Esophagus muscularis mucosa (tissue), 4 donors: ENCODE results near the gene MED29. TPM values are rescaled to one million over a fixed set of nuclear protein-coding genes. Genes with fewer than 3 reads are reported as not detected.

ENCODE experiments used
- DNase-seq: peaks from one replicate; pipeline ENCODE4 v3.0.0-alpha.2; 2017; ENCODE audit errors: extremely low spot score
- H3K27ac ChIP-seq, 4 donors: fragments of 200-600 bp; sonication (generic); replicated peaks in 1 of 4; 1 replicate in 3 of 4; 2 replicates in 1 of 4; pipeline ENCODE4 v1.5.1; 2016 to 2019; ENCODE audit warnings: mild to moderate bottlenecking in 1 of 4
- H3K27me3 ChIP-seq, 4 donors: fragments of 200-600 bp; sonication (generic); one replicate each; pipeline versions ENCODE4 v1.5.1 to v1.6.0; 2016 to 2019
- H3K36me3 ChIP-seq, 4 donors: fragments of 200-600 bp; sonication (generic); one replicate each; pipeline ENCODE4 v1.5.1; 2016 to 2019
- H3K4me1 ChIP-seq, 4 donors: fragments of 200-600 bp; sonication (generic); one replicate each; pipeline ENCODE4 v1.5.1; 2016 to 2019
- H3K4me3 ChIP-seq, 4 donors: fragments of 200-600 bp; sonication (generic); 1 replicate in 2 of 4; 2 replicates in 2 of 4; pipeline ENCODE4 v1.5.1; 2016 to 2019; ENCODE audit warnings: mild to moderate bottlenecking in 4 of 4, moderate library complexity in 1 of 4
- H3K9me3 ChIP-seq, 4 donors: fragments of 200-600 bp; sonication (generic); 1 replicate in 3 of 4; 2 replicates in 1 of 4; pipeline ENCODE4 v1.5.1; 2016 to 2019
- CTCF ChIP-seq, 3 experiments: fragments of 200-600 bp in 2 of 3; fragments of 450-650 bp in 1 of 3; sonication (generic) in 2 of 3; IDR thresholded peaks; one replicate each; pipeline ENCODE4 v1.5.1; 2017 to 2019; ENCODE audit warnings: antibody characterized with exemption in 3 of 3, mild to moderate bottlenecking in 2 of 3, moderate library complexity in 1 of 3
- EP300 ChIP-seq: sonication (generic); formaldehyde crosslinking; IDR thresholded peaks from one replicate; pipeline ENCODE4 v1.6.1; 2017; ENCODE audit warnings: antibody characterized with exemption
- POLR2A ChIP-seq: fragments of 450-650 bp; IDR thresholded peaks from one replicate; pipeline ENCODE4 v1.6.1; 2017; ENCODE audit warnings: antibody characterized with exemption, moderate library complexity, mild to moderate bottlenecking, low read depth
- POLR2AphosphoS5 ChIP-seq, 2 donors: sonication (generic); formaldehyde crosslinking; IDR thresholded peaks; one replicate each; pipeline ENCODE4 v1.6.1; 2017; ENCODE audit warnings: antibody characterized with exemption in 2 of 2
- WGBS: methylation state at CpG from one replicate; pipeline ENCODE4 v1.1.5; 2018; 5-methylcytosine and 5-hydroxymethylcytosine counted together
- intact Hi-C: fragments of 100-400 bp; cut with DNase I; formaldehyde crosslinking; loops from one replicate; pipeline ENCODE4 v1.15.1; 2023
- total RNA-seq, 4 donors: library from RNA; depleted of rRNA; stranded (reverse); fragments of >200 nt; gene quantifications; one replicate each; pipeline versions ENCODE4 v1.1.0 to v1.2.1, GENCODE V29; 2016

Gene MED29
- total RNA-seq, 4 donors from 2014 or later, result 24.9 to 58.0 (median 38.3) TPM

DNA sequence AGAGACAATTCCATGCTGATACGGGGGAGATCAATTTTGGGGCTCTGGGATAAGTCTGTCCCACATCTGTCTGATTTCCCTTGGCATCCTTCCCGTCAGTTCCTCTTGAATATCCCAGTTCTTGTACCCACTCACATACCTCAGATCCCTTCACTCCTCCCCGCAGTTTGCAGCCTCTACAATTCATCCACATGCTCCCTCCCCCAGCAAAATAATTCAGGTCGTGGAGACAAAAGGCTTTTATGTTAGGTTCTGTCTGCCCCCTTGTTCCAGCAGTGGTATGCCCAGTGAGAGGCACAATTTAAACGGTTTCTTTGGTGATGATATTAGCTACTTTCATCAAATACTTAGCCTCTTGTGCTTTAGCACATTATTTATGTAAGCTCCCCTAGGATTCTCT, 35.0 kb downstream of the MED29 start:
- TF ChIP-seq CTCF (IDR thresholded peaks at IDR 0.05) (no peak), EP300 (no peak), POLR2AphosphoS5 (IDR thresholded peaks at IDR 0.05) (no peak), POLR2A (no peak)
- peaks cover 21 to 37% (median 32%) of the 10 kb centered on the region in 4 donors for H3K4me1 ChIP-seq
- WGBS, result 68% methylated on average over 5 of the region's 5 CpGs
- DNase-seq, result no peak
- peaks cover 4 to 43% (median 40%) of the 10 kb centered on the region in 4 donors for H3K36me3 ChIP-seq
- peak overlapping the region in 1 of 4 donors; percentile 23 for H3K27ac ChIP-seq
- no peaks in the 10 kb centered on the region for H3K9me3 ChIP-seq
- intact Hi-C loops, result loop anchor here (10.0 kb wide), 1 partner anchor 81 kb away; the partner anchor contains the start of gene SAMD4B
- no peaks in the 10 kb centered on the region for H3K27me3 ChIP-seq
- no peak overlapping the region for H3K4me3 ChIP-seq

- Histone ChIP-seq H3K36me3 (peaks cover 18 to 43% (median 39%) of the 10 kb centered on the region in 4 donors), H3K27ac (peak overlapping the region; percentile 84 to 91 (median 86)), H3K9me3 (no peaks in the 10 kb centered on the region), H3K4me1 (peaks cover 22 to 38% (median 34%) of the 10 kb centered on the region in 4 donors), H3K27me3 (no peaks in the 10 kb centered on the region), H3K4me3 (no peak overlapping the region)
- 90% methylated on average over 11 of the region's 11 CpGs for WGBS
- intact Hi-C loops, result loop anchor here (10.0 kb wide), 1 partner anchor 83 kb away; the partner anchor contains the start of gene SAMD4B
- TF ChIP-seq POLR2AphosphoS5 (IDR thresholded peaks at IDR 0.05) (no peak), CTCF (IDR thresholded peaks at IDR 0.05) (no peak), POLR2A (no peak), EP300 (no peak)
- no peak for DNase-seq
These were observed 36.5 kb downstream of the MED29 start for GRCh38 chr19:39427707-39428106.

DNA sequence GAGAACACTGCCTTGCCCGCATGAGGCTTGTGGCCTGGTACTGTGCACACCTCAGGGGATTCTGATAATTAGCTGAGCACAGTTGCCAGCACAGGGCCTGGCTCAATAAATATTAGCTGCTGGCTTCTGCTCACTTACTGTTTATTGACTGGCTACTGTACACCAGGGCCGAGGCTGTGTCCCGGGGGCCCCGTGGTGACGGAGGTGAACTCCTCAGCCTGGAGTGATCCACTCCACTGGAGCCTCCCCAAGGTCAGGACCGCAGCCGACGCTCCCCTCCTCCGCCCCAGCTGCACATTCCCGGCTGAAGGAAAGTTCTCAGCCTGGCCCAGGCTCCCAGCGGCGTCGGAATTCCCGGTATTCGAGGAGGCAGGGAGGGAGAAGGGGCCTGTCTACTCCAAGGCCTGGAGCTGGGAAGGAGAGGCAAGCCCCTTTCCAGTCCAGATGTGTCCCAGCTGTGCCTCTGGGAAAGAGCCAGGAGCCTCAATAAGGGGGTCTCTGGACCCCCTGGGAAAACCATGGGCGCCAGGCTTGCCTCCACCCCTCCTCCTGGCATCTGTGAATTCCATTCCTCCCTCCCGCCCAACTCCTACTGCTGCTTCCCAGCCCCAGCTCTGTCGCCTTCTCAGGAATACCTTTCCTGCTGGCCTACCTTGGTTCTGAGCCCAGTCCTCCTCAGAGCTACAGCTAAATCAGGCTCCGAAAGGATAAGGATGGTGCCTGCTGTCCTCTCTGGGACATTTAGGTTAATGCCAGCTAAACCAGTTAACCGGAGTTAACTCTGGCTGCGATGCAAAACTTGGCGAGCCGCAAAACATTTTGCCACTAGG, 37.3 kb downstream of the MED29 start:
- DNase-seq, result no peak
- intact Hi-C loops, result loop anchor here (10.0 kb wide), 1 partner anchor 84 kb away; the partner anchor contains the start of gene SAMD4B
- no peaks in the 10 kb centered on the region for H3K9me3 ChIP-seq
- TF ChIP-seq POLR2AphosphoS5 (IDR thresholded peaks at IDR 0.05), result peak; percentile 75 to 76
- TF ChIP-seq POLR2A, result no peak
- no peak for TF ChIP-seq CTCF (IDR thresholded peaks at IDR 0.05)
- peak; percentile 6 for TF ChIP-seq EP300
- H3K4me1 ChIP-seq, result peaks cover 23 to 43% (median 37%) of the 10 kb centered on the region in 4 donors
- whole genome bisulfite sequencing, result 31% methylated on average over 12 of the region's 23 CpGs
- H3K27me3 ChIP-seq, result no peaks in the 10 kb centered on the region
- H3K36me3 ChIP-seq, result peaks cover 23 to 43% (median 39%) of the 10 kb centered on the region in 4 donors
- peak overlapping the region; percentile 84 to 91 (median 86) for H3K27ac ChIP-seq
- peak overlapping the region in 3 of 4 donors; percentile 3 to 14 (median 12) for H3K4me3 ChIP-seq

DNA sequence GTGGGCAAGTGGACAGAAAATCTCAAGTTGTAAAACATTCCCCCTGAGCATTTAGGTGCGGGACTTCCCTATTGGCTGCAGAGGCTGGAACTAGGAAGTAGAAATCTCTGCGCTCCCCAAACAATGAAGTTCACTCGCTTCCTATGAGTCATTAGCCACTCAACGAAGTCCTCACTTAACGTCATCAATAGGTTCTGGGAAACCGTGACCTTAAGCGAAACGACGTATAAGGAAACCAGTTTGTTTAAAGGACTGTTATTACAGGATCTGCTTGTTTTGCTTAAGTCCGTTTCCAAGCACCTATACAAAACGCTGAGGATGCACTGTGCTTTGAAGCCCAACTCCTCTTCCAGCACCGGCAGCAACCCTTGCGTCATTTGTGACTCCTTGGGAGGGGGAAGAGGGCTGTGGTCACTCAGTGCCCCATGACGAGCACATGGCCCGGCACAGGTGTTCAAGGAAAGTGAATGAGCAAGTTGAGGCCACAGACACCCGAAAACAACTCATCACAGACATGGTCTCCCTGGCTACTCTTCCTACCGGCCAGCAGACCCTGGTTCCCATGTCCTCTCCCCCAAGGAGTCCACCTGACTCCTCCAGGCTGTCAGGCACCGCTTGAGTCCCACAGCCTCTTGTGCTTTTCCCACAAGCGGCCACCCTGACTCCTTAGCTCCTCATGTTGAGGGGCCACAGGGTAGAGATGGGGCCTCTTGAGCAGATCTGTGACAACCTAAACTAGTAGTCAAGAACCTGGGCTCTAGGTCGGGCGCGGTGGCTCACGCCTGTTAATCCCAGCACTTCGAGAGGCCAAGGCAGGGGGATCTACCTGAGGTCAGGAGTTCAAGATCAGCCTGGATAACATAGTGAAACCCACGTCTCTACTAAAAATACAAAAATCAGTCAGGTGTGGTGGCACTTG, 39.8 kb downstream of the MED29 start:
- H3K9me3 ChIP-seq, result no peaks in the 10 kb centered on the region
- peaks cover 28 to 43% (median 37%) of the 10 kb centered on the region in 4 donors for H3K36me3 ChIP-seq
- WGBS, result 72% methylated on average over 25 of the region's 25 CpGs
- H3K27me3 ChIP-seq, result no peaks in the 10 kb centered on the region
- DNase-seq, result no peak
- H3K4me1 ChIP-seq, result peaks cover 39 to 61% (median 57%) of the 10 kb centered on the region in 4 donors
- peak overlapping the region; percentile 66 to 88 (median 75) for H3K27ac ChIP-seq
- intact Hi-C loops, result no loop called here
- H3K4me3 ChIP-seq, result peak overlapping the region in 1 of 4 donors; percentile 12
- TF ChIP-seq POLR2AphosphoS5 (IDR thresholded peaks at IDR 0.05) (peak; percentile 62 to 63), CTCF (IDR thresholded peaks at IDR 0.05) (no peak), EP300 (peak; percentile 52)
